LNCAP (cell line): ENCODE results near the gene SH3RF2.

ENCODE experiments used
- TF ChIP-seq, protein P1 (sequence below): fragments of 450-650 bp; IDR thresholded peaks from 2 replicates; pipeline ENCODE4 v1.5.1; 2017; ENCODE audit warnings: mild to moderate bottlenecking

SH3RF2 gene

DNA sequence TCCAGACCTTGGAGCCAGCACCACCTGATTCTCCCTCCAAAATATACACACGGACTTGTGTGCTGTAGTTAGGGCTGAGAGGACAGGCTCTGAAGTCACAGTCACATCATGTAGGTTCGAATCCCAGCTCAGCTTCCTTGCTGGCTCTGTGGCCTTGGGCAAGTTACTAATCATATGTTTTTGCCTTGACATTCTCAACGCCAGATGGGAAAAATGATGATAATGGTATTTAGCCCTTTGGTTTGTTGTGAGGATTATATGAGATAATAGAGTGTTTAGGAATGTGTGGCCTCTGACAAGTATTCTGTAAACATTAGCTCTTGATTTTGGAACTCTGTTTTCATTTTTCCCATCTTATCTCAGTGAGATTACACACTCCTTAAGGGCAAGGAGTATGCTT is 96.5 kb downstream of the SH3RF2 start:
- TF ChIP-seq, protein P1, sequence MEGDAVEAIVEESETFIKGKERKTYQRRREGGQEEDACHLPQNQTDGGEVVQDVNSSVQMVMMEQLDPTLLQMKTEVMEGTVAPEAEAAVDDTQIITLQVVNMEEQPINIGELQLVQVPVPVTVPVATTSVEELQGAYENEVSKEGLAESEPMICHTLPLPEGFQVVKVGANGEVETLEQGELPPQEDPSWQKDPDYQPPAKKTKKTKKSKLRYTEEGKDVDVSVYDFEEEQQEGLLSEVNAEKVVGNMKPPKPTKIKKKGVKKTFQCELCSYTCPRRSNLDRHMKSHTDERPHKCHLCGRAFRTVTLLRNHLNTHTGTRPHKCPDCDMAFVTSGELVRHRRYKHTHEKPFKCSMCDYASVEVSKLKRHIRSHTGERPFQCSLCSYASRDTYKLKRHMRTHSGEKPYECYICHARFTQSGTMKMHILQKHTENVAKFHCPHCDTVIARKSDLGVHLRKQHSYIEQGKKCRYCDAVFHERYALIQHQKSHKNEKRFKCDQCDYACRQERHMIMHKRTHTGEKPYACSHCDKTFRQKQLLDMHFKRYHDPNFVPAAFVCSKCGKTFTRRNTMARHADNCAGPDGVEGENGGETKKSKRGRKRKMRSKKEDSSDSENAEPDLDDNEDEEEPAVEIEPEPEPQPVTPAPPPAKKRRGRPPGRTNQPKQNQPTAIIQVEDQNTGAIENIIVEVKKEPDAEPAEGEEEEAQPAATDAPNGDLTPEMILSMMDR, result no peak

DNA sequence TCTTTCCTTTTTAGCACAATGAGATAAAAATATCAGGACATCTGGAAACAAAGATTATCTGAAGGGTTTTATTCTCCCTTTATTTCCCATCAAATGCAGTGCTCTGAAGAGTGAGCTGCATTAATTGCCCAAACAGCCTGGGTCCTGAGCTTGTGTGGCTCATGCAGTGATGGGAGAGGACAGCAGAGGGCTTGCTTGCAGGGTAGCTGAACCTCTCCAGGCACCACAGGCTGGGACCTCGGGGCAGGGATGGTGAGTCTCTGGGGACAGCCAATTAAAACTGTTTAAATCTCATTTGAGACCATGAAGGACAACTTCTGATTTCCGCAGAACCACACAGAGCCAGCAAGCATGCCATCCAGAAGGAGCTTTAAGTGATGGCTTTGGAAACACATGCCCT is 97.7 kb downstream of the SH3RF2 start:
- TF ChIP-seq, protein P1, result no peak

DNA sequence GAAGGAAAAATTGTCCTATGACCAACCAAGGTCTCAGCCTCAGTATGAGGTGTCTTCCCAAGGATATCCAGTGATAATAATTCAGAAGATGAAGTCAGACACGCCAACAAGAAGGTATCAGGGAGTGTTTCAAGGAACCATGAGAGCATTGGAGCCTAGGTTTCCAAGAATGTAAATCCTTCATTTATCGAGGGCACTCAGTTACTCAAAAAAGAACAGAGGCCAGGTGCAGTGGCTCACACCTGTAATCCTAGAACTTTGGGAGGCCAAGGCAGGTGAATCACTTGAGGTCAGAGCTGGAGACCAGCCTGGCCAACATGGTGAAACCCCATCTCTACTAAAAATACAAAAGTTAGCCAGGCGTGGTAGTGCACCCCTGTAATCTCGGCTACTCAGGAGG is 98.2 kb downstream of the SH3RF2 start:
- TF ChIP-seq, protein P1, result no peak

DNA sequence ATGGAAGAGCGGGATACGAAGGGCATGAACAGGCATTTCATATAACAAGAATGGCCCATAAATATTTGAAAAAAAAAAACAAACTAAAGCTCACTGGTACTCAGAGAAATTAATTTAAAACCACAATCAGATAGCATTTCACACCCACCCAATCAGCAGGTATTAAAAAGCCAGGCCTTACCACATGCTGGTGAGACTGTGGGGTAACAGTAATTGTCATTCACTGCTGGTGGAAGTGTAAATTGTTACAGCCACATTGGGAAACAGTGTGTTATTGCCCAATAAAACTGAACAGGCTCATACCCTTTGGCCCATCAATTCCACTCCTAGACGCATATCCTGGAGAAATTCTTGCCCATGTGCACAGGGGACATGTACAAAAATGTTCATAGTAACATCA is 103.0 kb downstream of the SH3RF2 start:
- TF ChIP-seq, protein P1, result no peak

DNA sequence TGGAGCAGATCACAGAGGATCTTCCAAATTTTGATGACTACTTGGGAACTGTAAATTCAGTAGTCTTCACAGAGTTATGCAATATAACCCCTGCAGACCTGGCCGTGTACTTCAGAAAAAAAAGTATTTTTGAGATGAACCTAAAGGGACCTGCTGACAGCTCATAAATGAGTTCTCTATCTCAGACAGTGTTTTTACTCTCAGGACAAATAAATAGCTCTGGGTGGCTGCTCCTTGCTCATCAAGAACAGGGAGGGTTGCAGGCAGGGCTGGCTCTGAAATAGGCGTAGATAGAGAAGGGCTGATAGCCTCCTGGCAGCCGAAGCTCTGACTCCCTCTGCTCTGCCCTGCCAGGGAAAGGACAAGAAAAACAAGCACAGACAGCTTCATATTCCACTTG is 104.1 kb downstream of the SH3RF2 start:
- TF ChIP-seq, protein P1, result no peak

DNA sequence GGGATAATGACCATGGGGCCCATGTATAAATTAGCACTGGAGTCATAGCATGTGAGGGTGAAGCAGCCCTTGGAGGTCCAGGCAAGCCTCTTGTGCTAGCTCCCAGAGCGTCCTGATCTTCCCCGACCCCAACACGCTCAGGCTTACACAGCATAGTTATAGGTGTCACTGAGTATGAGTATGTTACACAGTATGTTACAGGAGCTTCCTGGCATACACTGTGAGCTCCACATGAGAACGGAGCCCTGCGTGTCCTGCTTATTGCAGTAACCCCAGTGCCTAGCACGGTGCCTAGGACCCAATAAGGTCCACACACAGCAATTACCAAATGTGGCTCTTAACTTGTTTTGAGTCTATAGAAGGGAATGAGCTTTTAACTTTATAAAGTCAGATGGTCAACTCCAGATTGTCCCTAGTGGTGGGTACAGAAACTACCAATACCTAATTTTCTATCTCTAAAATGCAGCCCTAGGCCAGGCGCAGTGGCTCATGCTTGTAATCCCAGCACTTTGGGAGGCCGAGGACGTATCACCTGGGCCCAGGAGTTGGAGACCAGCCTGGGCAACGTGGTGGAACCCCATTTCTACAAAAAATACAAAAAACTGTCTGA is 104.9 kb downstream of the SH3RF2 start:
- TF ChIP-seq, protein P1, result peak; percentile 52

DNA sequence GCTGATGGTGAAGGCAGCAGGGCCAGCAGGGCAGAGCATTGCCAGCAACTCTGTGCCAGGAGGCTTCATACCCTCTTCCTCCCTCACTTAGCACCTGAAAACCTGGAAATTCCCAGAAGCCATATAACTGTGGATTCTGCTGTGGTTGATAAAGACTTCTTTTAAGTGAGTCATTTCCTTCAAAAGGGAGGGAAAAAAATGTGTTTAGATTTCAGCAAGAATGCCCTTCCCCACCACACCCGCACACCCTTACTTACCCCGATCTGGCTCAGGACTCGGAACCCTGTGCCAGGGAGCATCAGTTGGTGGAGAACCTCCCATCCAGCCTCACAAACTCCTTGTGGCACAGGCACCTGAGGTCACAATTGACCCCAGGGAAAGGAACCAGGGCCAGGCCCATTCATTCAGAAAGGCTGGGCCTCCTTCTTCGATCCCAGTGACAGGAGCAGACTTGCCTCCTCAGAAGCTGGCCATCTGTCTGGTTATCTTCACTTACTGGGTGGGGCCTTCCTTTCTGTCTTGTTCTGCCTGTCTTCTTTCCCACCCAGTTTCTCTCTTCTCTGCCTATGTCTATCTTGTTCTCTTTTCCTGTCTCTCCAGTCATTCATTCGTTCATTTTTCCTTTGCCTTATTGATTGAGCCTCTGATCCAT is 106.4 kb downstream of the SH3RF2 start:
- TF ChIP-seq, protein P1, result no peak

DNA sequence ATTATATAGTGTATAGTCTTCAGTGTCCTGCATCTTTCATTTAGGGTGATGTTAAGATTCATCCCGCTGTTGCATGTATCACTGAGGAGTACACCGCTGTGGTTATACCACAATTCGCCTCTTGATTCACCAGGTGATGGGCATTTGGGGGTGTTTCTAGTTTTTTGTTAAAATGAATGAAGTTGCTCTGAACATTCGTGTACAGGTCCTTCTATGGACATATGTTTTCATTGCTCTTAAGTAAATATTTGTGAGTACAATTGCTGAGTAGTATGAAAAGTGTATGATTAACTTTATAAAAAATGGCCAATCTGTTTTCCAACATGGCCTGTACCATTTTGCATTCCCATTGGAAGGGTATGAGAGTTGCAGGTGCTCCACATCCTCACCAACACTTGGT is 107.3 kb downstream of the SH3RF2 start:
- TF ChIP-seq, protein P1, result no peak
